Body of pancreas (tissue), 4 donors: ENCODE results near the gene COL5A1. TPM values are rescaled to one million over a fixed set of nuclear protein-coding genes. Genes with fewer than 3 reads are reported as not detected.
A peak's percentile ranks its signal among the peaks of the same experiment; 100 is the strongest.

Experiments used
- ATAC-seq: fragments of 150-250 bp; one replicate; pipeline ENCODE4 v1.9.1; 2016
- DNase-seq, 4 donors: peaks; one replicate each; pipeline ENCODE4 v3.0.0-alpha.2; 2019
- H3K27ac ChIP-seq, 4 donors: fragments of 200-600 bp; sonication (generic); 1 replicate in 3 of 4; 2 replicates in 1 of 4; pipeline versions ENCODE4 v1.5.1 to v1.6.1; 2016 to 2019; ENCODE audit warnings: mild to moderate bottlenecking in 1 of 4, mixed read lengths in 1 of 4, moderate library complexity in 1 of 4
- H3K27me3 ChIP-seq, 2 donors: fragments of 200-600 bp; sonication (generic); one replicate each; pipeline ENCODE4 v1.6.0; 2016; ENCODE audit warnings: mild to moderate bottlenecking in 1 of 2
- H3K36me3 ChIP-seq, 2 donors: fragments of 200-600 bp; sonication (generic); replicated peaks in 1 of 2; 2 replicates each; pipeline ENCODE4 v1.5.1; 2016; ENCODE audit warnings: low read depth in 2 of 2; ENCODE audit not compliant: insufficient read depth in 1 of 2
- H3K4me1 ChIP-seq: fragments of 200-600 bp; sonication (generic); one replicate; pipeline ENCODE4 v1.6.0; 2016
- H3K4me3 ChIP-seq, 2 donors: fragments of 200-600 bp; sonication (generic); 1 replicate in 1 of 2; 2 replicates in 1 of 2; pipeline ENCODE4 v1.5.1; 2016 to 2019
- H3K9me3 ChIP-seq, 3 donors: fragments of 200-600 bp; sonication (generic); 1 replicate in 2 of 3; 2 replicates in 1 of 3; pipeline ENCODE4 v1.5.1; 2016
- POLR2A ChIP-seq, 3 donors: fragments of 450-650 bp; IDR thresholded peaks; one replicate each; pipeline ENCODE4 v1.6.1; 2016; ENCODE audit warnings: antibody characterized with exemption in 3 of 3, mild to moderate bottlenecking in 2 of 3
- WGBS, 2 donors: methylation state at CpG; one replicate each; pipeline ENCODE4 v1.1.5; 2017; 5-methylcytosine and 5-hydroxymethylcytosine counted together
- intact Hi-C: fragments of 100-400 bp; cut with DNase I; formaldehyde crosslinking; loops from one replicate; pipeline ENCODE4 v1.15.1; 2023
- total RNA-seq, 2 donors: library from RNA; depleted of rRNA; stranded (reverse); fragments of >200 nt; gene quantifications; one replicate each; pipeline ENCODE4 v1.1.0, GENCODE V29; 2016
- TF ChIP-seq, protein P1 (sequence below), 7 experiments: fragments of 450-650 bp in 4 of 7; fragments of 200-600 bp in 3 of 7; sonication (generic) in 3 of 7; IDR thresholded peaks; one replicate each; pipeline ENCODE4 v1.5.1; 2016 to 2019; ENCODE audit warnings: antibody characterized with exemption in 7 of 7

Gene COL5A1
- total RNA-seq, 2 donors from 2014 or later, result 7.0 to 14.5 TPM

DNA sequence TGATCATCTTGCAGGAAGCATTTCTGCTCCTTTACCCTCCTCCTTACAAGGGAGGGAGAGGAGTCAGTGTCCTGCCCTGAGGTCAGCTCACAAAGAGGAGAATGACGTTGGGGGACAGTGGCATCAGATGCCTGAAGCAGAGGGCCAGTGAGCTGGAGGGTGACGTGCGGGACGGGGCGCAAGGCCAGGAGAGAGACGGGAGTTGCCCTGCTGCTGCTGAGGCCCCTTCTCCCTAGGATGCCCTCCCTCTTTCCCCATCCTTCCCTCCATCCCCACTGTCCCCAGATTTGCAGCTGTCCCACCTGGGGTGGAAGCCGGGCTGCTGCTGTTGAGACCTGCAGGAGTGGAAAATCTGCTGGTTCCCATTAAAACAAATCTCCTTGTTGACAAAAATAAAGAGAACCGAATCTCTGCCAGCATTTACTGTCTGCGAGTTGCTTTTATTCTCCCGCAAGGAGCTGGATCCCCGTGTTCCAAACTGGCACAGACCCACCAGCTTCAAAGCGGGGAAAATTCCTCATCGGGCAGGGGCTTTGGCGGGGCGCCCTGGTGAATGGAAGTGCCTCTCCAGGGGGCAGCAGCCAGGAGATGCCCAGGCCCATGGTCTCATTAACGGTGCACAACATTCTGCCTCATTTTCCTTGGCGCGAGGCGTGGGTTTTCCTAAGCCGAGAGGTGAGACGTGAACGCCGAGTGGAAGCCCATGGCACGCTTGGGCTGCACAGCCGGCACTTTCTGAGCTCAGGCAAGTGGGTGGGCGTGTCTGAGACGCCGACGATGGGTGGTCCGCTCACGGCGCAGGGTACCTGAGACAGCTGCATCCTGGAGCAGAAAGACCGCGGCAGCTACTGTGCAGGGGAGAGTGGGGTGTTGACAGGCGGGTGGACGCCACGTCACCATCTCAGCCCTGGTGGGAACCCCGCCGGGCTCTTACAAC, 13.9 kb upstream of the COL5A1 start:
- no peaks in the 10 kb centered on the region for H3K4me1 ChIP-seq
- no peak for TF ChIP-seq POLR2A (IDR thresholded peaks at IDR 0.05)
- H3K27ac ChIP-seq, result no peak overlapping the region
- no peaks in the 10 kb centered on the region for H3K9me3 ChIP-seq
- H3K27me3 ChIP-seq, result no peaks in the 10 kb centered on the region
- ATAC-seq, result no peak
- intact Hi-C loops, result no loop called here
- H3K4me3 ChIP-seq, result no peak overlapping the region
- H3K36me3 ChIP-seq, result no peaks in the 10 kb centered on the region
- DNase-seq, result peak in 1 of 4 donors; percentile 7
- 65 to 68% methylated on average over 39 of the region's 39 CpGs for WGBS, 2 donors

DNA sequence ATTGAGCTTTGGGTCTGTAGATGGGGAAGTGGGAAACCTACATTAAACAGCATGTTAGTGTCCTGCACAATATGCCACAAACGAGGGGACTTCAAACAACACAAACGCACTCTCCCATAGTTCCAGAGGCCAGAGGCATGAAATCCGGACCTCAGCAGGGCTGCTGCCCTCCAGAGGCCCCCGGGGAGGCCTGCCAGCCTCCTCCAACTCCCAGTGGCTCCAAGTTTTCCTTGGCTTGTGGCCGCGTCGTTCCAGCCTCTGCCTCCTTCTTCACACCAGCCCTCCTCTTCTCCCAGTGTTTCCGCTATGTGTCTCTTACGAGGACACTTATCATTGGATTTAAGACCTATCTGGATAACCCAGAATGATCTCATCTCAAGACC, 13.3 kb upstream of the COL5A1 start:
- H3K9me3 ChIP-seq, result no peaks in the 10 kb centered on the region
- no peak for DNase-seq
- no peak overlapping the region for H3K27ac ChIP-seq
- no peak for ATAC-seq
- 67 to 92% methylated on average over 6 to 9 of the region's 9 CpGs for WGBS, 2 donors
- no peaks in the 10 kb centered on the region for H3K36me3 ChIP-seq
- H3K4me1 ChIP-seq, result no peaks in the 10 kb centered on the region
- no peak for TF ChIP-seq POLR2A (IDR thresholded peaks at IDR 0.05)
- TF ChIP-seq, protein P1, sequence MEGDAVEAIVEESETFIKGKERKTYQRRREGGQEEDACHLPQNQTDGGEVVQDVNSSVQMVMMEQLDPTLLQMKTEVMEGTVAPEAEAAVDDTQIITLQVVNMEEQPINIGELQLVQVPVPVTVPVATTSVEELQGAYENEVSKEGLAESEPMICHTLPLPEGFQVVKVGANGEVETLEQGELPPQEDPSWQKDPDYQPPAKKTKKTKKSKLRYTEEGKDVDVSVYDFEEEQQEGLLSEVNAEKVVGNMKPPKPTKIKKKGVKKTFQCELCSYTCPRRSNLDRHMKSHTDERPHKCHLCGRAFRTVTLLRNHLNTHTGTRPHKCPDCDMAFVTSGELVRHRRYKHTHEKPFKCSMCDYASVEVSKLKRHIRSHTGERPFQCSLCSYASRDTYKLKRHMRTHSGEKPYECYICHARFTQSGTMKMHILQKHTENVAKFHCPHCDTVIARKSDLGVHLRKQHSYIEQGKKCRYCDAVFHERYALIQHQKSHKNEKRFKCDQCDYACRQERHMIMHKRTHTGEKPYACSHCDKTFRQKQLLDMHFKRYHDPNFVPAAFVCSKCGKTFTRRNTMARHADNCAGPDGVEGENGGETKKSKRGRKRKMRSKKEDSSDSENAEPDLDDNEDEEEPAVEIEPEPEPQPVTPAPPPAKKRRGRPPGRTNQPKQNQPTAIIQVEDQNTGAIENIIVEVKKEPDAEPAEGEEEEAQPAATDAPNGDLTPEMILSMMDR (IDR thresholded peaks at IDR 0.05), result no peak
- intact Hi-C loops, result no loop called here
- no peaks in the 10 kb centered on the region for H3K27me3 ChIP-seq
- no peak overlapping the region for H3K4me3 ChIP-seq

DNA sequence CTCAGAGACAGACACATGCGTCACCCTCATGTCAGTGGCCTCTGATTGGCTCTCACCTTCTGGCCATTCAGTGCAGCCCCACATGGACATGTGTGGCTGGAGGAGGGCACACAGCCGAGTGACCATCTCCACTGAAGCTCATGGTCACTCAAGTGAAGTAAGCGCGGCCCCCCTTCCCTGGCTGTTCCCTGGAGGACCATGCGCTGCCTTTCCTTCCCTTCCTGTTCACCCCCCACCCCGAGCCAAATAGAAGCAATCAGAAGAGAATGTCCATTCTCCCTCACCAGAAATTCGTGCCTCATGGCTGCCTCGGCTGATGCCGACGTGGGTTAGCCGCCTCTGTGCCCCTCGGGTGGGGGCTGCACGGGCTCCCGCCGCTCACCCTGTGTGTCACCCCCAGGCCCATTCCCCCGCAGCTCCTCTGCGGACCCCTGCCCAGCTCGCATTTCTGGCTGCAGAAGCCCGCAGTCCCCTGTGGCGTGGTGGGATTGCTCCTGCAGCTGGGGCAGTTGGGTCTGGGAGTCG, 12.5 kb upstream of the COL5A1 start:
- no peak overlapping the region for H3K4me3 ChIP-seq
- intact Hi-C loops, result no loop called here
- TF ChIP-seq, protein P1 (IDR thresholded peaks at IDR 0.05), result no peak
- no peak for TF ChIP-seq POLR2A (IDR thresholded peaks at IDR 0.05)
- DNase-seq (peak in 1 of 4 donors; percentile 3), ATAC-seq (no peak)
- no peaks in the 10 kb centered on the region for H3K36me3 ChIP-seq
- no peak overlapping the region for H3K27ac ChIP-seq
- H3K9me3 ChIP-seq, result no peaks in the 10 kb centered on the region
- WGBS, 2 donors, result 68 to 83% methylated on average over 15 to 21 of the region's 21 CpGs
- no peaks in the 10 kb centered on the region for H3K4me1 ChIP-seq
- no peaks in the 10 kb centered on the region for H3K27me3 ChIP-seq

DNA sequence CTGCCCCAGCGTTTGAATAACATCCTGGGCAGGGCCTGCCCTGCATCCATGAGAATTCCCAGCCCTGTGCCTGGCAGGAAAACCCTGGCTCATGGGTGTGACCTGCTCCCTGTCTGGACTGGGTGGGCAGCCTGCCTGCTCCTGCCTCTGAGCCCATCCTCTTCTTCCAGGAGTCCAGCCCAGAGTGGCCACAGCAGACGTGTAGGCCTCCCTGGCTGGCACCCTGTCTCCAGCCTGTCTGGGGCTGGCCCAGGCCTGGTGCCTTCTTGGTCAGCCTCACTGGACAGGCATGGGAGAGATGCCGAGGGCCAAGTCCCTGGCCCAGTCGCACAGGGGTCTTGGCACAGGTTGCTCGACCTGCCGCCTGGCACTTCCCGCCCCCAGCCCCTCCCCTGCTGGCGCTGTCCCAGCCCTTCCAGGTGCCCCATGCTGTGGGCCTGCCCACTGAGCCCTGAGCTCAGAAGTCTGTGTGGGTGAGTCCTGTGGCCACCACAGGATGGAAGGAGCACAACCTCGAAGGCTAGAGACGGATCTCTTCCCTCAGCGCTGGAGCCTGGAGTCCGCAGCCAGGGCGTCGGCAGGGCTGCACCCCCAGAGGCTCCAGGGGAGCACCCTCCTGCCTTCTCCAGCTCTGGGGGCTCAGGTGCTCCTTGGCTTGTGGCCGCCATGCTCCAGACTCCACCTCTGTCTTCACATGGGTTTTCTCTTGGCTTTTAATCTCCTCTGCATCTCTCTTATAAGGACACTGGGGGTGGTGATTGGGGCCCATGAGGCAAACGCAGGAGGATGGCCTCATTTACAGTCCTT, 11.8 kb upstream of the COL5A1 start:
- Histone ChIP-seq H3K9me3 (no peaks in the 10 kb centered on the region), H3K36me3 (no peaks in the 10 kb centered on the region), H3K4me3 (no peak overlapping the region), H3K27ac (no peak overlapping the region), H3K4me1 (no peaks in the 10 kb centered on the region), H3K27me3 (no peaks in the 10 kb centered on the region)
- TF ChIP-seq POLR2A (IDR thresholded peaks at IDR 0.05), result no peak
- TF ChIP-seq, protein P1 (IDR thresholded peaks at IDR 0.05), result no peak
- intact Hi-C loops, result no loop called here
- DNase-seq, result peak in 1 of 4 donors; percentile 10
- ATAC-seq, result no peak
- 63 to 64% methylated on average over 8 to 16 of the region's 16 CpGs for WGBS, 2 donors

GRCh38 chr9:134630393-134630790, 11.2 kb upstream of the COL5A1 start:
- 56 to 59% methylated on average over 8 to 12 of the region's 13 CpGs for WGBS, 2 donors
- no peak for ATAC-seq
- Histone ChIP-seq H3K27me3 (no peaks in the 10 kb centered on the region), H3K27ac (no peak overlapping the region), H3K4me3 (no peak overlapping the region), H3K9me3 (no peaks in the 10 kb centered on the region), H3K4me1 (no peaks in the 10 kb centered on the region), H3K36me3 (no peaks in the 10 kb centered on the region)
- intact Hi-C loops, result no loop called here
- peak in 1 of 4 donors; percentile 1 for DNase-seq
- no peak for TF ChIP-seq POLR2A (IDR thresholded peaks at IDR 0.05)
- TF ChIP-seq, protein P1 (IDR thresholded peaks at IDR 0.05), result no peak
